HG02884 (cell line): ENCODE data around the gene STIP1.

Experiments
- ATAC-seq: cut with Tn5 transposase; IDR thresholded peaks from one replicate; pipeline ENCODE4 v1.9.1; 2021; ENCODE audit warnings: mild to moderate bottlenecking, moderate library complexity; ENCODE audit not compliant: unreplicated experiment

Gene STIP1

GRCh38 chr11:64196626-64197025, 10.7 kb downstream of the STIP1 start:
- no peak for ATAC-seq

GRCh38 chr11:64198511-64198910, 12.5 kb downstream of the STIP1 start:
- ATAC-seq: no peak

- ATAC-seq: no peak
Observed at GRCh38 chr11:64201543-64201942, 15.6 kb downstream of the STIP1 start.

- ATAC-seq: no peak
Observed at GRCh38 chr11:64202992-64203391, 17.0 kb downstream of the STIP1 start.

GRCh38 chr11:64203421-64204079, 17.6 kb downstream of the STIP1 start:
- ATAC-seq: no peak

- no peak for ATAC-seq
Observed at GRCh38 chr11:64204080-64204440, 18.1 kb downstream of the STIP1 start.

- no peak for ATAC-seq
Observed at GRCh38 chr11:64204464-64204989, 18.6 kb downstream of the STIP1 start.

GRCh38 chr11:64206457-64207255, 20.7 kb downstream of the STIP1 start, which contains the start of gene FERMT3:
FERMT3 (plus strand) TSS chr11:64206721; CDS start chr11:64207365, 644 bp downstream.
- ATAC-seq: no peak

- ATAC-seq: peak; percentile 40
Observed at GRCh38 chr11:64207256-64208085, 21.5 kb downstream of the STIP1 start.

- no peak for ATAC-seq
Observed at GRCh38 chr11:64208086-64208795, 22.3 kb downstream of the STIP1 start.

GRCh38 chr11:64208796-64209562, 23.0 kb downstream of the STIP1 start:
- ATAC-seq: no peak

GRCh38 chr11:64209563-64209843, 23.5 kb downstream of the STIP1 start:
- ATAC-seq: no peak

GRCh38 chr11:64210301-64211020, 24.5 kb downstream of the STIP1 start:
- ATAC-seq: no peak

- no peak for ATAC-seq
Observed at GRCh38 chr11:64211181-64211872, 25.4 kb downstream of the STIP1 start.

- no peak for ATAC-seq
Observed at GRCh38 chr11:64216879-64217278, 30.9 kb downstream of the STIP1 start.

GRCh38 chr11:64218628-64219353, 32.8 kb downstream of the STIP1 start:
- ATAC-seq: no peak

GRCh38 chr11:64219354-64219684, 33.3 kb downstream of the STIP1 start:
- no peak for ATAC-seq

- ATAC-seq: no peak
Observed at GRCh38 chr11:64219755-64220154, 33.8 kb downstream of the STIP1 start.
